D721Med (cell line): ENCODE data around the gene PLEKHA3.
"Not testable (repeated sequence)": the region's sequence is repeated elsewhere in the genome, so short reads cannot be mapped to it uniquely, and the experiment has no call there.

Source experiments
- DNase-seq: peaks from one replicate; pipeline ENCODE4 v3.0.0; 2011; ENCODE audit warnings: low spot score; ENCODE audit not compliant: insufficient read length
- FAIRE-seq: peaks from 2 replicates; lab custom pipeline; 2011; peaks lifted over from hg19 to GRCh38; lab: Jason Lieb, UNC
- CTCF ChIP-seq: IDR thresholded peaks from 2 replicates; pipeline ENCODE4 v1.5.1; 2012; ENCODE audit warnings: mild to moderate bottlenecking, control low read depth; ENCODE audit not compliant: insufficient read depth; ENCODE audit errors: missing control alignments

The PLEKHA3 gene

GRCh38 chr2:178450774-178451525 is 29.3 kb upstream of the PLEKHA3 start, which contains the start of the genes PJVK and PRKRA:
TSS of gene PJVK (plus strand) at chr2:178451378. CDS start at chr2:178453410, 2,032 bp downstream.
TSS of gene PRKRA (minus strand) at chr2:178451175. CDS start at chr2:178451030, 145 bp downstream.
- FAIRE-seq (no peak), DNase-seq (peak; percentile 52)
- no peak for TF ChIP-seq CTCF

GRCh38 chr2:178452334-178452733 is 27.9 kb upstream of the PLEKHA3 start:
- TF ChIP-seq CTCF = no peak
- FAIRE-seq (no peak), DNase-seq (no peak)

GRCh38 chr2:178452870-178453269 is 27.4 kb upstream of the PLEKHA3 start:
- TF ChIP-seq CTCF = no peak
- FAIRE-seq (no peak), DNase-seq (no peak)

GRCh38 chr2:178455947-178456346 is 24.3 kb upstream of the PLEKHA3 start:
- FAIRE-seq = no peak
- no peak for TF ChIP-seq CTCF

GRCh38 chr2:178457390-178457886 is 22.8 kb upstream of the PLEKHA3 start:
- DNase-seq (no peak), FAIRE-seq (no peak)
- TF ChIP-seq CTCF = no peak

More at GRCh38 chr2:178455947-178456346, 24.3 kb upstream of the PLEKHA3 start:
- no peak for DNase-seq

- no peak for TF ChIP-seq CTCF
- no peak for FAIRE-seq
- DNase-seq = no peak
Measured at GRCh38 chr2:178469219-178469849, 10.9 kb upstream of the PLEKHA3 start.

- FAIRE-seq, DNase-seq: not testable (repeated sequence)
Measured at GRCh38 chr2:178471313-178471712, 8.9 kb upstream of the PLEKHA3 start.
